CD1c-positive myeloid dendritic cell (primary cell): Measurements from ENCODE around the gene GPD1L.
A peak's percentile ranks its signal among the peaks of the same experiment; 100 is the strongest.
"Not testable (repeated sequence)": the region's sequence is repeated elsewhere in the genome, so short reads cannot be mapped to it uniquely, and the experiment has no call there.

Experiments
- DNase-seq: peaks from one replicate; pipeline ENCODE4 v3.0.0-alpha.2; 2016; ENCODE audit errors: extremely low spot score

GPD1L gene

DNA sequence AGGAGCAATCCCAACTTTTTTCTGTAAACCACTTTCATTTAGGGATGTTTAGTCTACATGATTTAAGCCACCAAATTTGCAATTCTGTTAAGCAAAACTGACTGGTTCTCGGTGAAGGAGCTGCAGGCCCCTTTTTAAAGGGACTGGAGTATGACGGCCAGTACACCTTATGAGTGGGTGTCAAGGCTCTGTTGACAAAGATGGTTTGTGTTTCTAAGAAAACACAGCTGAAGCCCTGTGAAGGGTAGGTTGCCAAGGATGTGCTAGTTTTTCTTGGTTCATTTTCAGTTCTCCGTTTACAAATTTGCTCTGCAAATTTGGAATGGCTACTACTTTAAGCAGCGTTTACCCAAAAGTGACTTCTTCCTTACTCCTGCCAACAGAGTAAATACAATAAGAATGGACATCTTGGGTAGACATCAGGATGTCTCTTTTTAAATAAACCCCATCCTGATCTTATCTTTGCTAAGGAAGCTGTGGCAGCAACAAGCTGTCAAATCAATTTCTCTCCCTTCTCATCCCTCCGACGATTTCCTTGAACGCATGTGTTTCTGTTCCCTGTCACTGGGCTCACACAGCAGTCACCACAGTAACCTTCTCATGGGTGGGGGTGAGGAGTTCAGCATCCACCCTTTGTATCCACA is 73.8 kb downstream of the GPD1L start:
- DNase-seq: no peak

DNA sequence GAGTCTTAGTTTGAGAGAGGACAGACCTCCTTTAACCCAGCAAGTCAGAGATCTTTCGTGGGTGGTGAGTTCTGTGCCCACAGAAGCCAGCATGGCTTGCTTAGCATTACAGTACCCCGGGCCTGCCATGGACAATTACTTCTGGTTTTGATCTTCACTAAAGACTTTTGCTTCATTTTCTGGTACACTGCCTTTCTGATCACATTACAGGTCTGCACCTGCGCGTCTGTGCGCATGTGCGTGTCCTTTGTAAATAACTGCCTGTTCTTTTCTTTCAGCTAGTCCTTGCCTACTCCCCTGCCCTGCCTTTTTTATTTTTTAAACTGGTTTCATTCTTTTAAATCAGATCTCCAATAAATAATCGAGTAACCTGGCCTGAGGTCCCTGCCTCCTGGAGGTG is 74.9 kb downstream of the GPD1L start:
- DNase-seq: no peak

DNA sequence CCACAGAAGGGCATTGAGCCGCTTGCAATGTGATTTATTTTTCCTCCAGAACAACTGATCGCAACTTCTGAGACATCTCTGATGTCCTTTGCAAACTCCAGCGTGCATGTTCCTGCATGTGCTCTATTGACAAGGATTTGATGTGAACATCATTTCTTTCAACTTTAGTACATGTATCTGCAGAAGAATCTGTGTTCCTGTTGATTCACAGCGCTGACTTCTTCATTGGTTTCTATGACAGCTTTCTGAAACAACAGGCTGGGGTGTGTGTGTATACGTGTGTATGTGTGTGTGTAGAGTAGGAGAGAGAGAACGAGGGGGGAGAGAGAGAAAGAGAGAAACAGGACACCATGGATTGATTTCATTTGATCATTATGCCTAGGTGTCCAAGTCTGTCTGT is 75.4 kb downstream of the GPD1L start:
- DNase-seq: no peak

DNA sequence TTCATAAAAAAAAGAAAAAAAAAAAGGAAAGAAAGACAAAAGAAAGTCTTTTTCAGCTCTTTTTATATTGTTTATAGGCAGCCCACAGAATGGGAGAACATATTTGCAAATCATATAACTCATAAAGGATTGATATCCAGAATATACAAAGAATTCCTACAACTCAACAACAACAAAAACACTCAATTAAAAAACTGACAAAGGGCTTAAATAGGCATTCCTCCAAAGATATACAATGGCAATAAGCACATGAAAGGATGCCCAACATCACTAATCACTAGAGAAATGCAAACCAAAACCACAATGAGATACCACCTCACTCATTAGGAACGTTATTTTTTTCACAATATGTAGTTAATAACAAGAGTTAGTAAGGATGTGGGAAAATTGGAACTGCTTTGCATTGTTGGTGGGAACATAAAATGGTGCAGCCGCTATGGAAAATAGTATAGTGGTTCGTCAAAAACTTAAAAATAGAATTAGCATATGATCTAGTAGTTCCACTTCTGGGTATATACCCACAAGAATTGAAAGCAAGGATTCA is 77.8 kb downstream of the GPD1L start:
- no peak for DNase-seq

DNA sequence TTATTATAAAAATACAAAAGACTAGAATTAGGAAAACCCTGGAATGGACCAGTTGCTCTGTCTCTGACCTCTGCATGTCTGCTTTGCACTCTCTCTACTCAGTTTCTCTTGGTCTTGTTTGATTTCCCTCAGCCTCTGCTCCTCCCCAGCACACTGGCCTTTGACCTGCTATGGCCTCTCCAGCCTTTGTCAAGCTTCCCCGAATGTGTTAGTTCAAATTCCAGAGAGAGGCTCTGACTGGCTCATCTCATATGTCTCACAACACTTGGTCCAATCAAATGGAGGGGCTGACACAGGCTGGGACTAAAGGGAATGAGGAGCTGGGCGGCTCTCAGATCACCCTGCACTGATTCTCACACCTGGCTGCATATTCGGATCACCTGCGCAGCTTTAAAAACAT is 79.7 kb downstream of the GPD1L start:
- no peak for DNase-seq

DNA sequence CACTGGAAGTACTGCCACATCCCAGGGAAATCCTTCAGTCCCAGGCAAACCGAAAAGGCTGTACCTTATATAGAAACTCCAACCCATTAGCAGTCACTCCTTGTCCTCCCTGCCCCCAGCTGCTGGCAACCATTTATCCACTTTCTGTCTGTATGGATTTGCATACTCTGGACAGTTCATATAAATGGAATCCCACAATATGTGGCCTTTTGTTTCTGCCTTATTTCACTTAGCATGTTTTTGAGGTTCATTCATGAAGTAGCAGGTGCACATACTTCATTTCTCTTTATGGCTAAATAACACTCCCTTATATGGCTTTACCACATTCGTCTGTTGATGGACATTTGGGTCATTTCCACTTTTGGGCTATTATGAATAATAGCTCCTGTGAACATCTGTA is 80.5 kb downstream of the GPD1L start:
- DNase-seq: no peak

DNA sequence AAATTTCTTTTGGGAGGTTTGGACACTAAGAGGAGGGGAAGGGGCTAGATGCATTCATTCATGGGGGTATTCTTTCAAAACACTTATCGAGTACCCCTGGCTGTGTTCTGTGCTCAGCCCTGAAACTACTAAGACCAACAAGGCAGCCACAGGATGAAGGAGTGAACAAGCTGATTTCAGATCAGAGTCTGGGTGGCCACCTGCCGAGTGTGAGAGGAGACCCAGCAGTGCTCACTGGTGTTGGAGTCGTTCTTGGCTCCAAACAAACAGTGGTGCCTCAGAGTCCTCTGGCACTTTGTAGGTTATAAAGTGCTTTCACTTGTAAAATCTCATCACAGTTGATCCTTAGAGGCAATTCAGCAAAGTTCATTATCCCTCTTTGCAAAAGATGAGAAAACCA is 83.3 kb downstream of the GPD1L start:
- no peak for DNase-seq

DNA sequence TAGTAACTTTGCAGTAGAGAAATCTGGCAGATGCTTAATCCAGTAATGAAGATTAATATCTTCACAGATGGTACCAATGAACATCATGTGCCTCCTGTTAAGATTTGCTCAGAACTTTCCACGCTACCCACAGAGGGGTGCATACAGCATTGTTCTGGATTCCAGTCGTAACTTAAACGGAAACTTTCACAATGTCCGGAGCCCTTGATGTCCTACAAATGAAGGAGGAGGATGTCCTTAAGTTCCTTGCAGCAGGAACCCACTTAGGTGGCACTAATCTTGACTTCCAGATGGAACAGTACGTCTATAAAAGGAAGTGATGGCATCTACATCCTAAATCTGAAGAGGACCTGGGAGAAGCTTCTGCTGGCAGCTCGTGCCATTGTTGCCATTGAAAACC is 84.1 kb downstream of the GPD1L start:
- not testable (repeated sequence) for DNase-seq

DNA sequence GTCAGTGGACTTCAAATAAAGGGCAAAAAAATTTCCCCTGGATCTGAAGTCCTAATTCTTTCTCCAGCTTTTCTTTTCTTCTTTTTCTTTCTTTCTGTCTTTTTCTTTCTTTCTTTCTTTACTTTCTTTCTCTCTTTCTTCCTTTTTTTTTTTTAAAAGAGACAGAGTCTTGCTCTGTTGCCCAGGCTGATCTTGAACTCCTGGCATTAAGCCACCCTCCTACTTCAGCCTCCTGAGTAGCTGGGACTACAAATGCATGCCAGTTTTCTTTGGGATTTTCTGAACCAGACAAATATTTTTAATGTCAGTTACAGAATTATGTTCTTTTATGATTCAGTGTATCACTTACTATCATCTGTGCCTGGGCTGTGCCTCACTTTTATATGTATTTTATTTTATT is 86.7 kb downstream of the GPD1L start:
- no peak for DNase-seq

DNA sequence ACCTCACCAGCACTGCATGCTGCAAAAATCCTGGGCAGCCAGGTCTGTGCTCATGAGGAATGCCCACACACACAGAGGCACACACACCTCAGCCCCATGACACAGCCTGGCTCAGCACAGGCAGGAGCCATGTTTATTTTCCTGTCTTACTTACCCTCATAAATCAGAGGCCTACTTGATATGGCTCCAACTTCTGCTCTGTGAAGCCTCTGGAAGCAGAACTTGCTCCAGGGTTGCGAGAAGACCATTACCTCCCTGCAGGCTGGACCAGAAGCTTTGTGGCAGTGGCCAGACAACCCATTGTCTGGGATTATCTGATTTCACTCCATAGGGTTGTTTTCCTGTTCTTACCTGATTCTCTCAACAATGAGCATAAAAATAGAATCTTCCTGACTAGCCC is 88.2 kb downstream of the GPD1L start:
- DNase-seq: no peak

DNA sequence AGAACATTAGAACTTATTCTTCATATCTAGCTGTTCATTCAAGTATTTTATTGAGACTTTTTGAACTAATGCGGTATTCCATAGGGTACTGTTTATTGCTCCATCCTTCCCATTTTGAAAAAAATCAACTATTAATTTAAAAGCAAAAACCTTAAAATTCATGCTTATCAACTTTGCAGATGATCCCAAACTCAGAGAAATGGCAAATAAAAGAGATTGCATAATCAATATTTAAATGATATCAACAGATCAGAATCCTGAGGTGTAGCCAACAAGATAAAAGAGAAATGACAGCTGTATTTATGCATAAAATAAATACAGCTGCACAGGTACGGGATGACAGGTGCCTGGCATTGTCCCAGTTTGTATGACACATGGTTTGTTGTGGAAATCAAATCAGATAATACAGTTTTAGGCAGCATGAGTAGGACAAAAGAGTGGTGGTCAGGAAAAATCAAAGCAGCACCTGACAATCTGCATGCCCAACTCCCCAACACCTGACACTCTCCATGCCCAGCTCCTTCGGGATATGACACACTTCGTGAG is 89.6 kb downstream of the GPD1L start:
- DNase-seq: no peak

DNA sequence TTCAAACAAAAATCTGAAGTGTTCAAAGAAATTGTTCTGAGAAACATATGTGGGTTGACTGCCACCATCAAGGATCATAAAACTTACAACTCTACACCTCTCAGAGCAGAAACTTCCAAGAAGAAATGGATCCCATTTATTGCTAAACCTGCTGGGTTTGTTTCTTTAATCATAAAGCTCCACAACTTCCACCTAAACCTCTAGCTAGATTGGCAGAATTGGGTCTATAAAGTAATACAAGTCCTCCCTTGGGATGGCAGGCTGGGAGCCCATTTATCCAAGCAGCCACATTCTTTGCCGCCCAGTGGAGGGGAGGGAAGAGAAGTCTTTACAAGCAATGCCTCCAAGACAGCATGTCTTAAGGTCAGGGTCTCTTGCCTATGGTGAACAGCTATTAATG is 91.6 kb downstream of the GPD1L start:
- DNase-seq: no peak

DNA sequence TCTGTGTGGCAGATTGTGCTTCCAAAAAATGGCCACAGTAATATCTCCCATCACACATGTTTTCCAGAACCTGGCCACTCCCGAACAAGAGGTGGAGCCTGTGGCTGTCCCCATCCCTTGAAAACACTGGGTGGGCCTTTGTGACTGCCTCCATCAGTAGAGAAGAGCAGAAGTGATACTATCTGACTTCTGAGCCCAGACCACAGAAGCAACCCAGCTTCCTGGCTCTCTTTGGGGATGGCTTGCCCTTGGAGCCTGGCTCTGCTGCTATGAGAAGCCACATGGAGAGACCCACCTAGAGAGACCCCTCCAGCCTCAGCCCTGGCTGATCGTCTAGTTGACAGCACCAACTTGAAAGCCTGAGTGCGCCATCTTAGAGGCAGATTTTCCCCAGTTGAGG is 92.3 kb downstream of the GPD1L start:
- no peak for DNase-seq

DNA sequence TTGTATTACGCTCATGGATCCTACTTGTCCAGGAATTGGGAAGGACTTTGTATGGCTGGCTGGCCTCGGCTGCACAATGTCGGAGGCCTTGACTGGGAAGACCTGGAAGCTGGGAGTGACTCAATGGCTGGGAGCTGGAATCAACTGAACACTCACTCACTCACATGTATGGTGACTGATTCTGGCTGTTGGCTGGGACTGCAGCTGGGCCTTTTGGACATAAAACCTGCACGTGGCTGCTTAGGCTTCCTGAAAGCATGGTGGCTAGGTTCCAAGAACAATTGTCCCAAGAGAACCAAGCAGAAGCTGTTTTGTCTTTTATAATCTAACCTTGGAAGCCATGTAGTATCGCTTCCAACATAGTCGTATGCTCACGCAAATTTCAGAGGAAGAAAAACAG is 94.1 kb downstream of the GPD1L start:
- DNase-seq: no peak

DNA sequence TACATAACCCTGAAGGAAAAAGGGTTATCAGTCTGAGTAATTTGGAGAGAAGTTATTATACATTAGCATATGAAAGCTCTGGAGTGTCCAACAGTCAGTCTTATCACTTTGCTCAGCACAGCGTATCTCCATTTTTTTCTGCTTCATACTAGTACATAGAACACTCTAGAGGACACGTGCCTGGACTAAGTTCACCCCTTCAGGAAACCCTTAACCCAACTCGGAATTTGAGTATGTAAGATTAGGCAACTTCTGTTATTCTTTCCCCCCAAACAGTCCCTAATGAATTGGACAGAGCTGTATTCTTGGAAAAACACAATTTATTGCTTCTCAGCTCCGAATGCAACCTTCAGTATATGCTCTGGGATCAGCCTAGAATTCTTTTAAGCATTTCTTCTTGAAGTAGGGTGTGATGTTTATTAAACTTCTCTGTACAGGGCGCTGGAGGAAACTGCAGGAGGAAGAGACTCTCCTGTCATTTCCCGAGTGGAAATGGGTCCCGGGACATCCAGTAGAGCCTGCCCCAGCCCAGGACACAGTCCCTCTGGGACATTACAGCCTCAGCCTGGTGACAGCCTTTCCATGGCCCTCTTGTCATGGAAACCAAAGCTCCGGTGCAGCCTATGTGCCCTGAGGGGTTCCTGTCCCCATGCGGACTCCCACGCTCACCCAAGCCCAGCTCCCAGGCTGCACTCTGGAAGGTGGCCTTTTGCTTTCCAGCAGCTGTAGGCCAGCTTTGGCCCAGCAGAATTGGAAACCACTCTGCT is 94.8 kb downstream of the GPD1L start:
- DNase-seq: no peak

DNA sequence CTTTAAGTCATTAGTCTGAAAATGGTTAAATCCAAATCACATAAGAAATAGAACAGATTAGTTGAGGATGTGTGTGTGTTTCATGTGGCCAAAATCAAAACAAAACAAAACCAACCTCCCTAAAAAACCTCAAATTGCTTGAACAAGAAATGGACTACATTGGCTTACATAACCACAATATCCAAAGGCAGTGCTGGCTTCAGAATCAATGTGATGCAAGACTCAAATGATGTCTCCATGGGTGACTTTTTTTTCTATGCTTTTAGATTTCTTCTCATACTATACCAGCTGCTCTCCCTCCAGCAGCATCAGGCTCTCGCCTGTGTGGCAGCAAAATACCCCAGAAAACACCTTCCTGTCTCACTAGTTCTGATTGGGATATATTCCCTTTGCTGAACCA is 96.1 kb downstream of the GPD1L start:
- no peak for DNase-seq

DNA sequence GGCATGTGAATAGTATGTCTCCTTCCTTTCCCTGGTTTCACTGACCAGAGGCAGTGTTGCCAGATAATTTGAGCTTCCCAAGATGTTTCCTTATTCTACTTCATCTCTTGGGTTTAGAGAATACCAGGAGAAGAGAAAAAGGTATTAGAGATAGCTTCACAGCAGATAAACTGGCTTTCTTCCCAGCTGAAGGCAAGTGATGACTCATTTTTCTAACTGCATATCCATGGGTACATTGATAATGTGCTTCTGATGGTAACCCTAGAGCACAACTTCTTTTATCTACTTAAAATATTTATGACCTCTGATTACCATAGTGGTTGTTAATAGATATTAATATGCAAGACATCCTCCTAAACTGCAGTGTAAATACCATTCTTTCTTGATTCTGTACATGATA is 97.4 kb downstream of the GPD1L start:
- no peak for DNase-seq

DNA sequence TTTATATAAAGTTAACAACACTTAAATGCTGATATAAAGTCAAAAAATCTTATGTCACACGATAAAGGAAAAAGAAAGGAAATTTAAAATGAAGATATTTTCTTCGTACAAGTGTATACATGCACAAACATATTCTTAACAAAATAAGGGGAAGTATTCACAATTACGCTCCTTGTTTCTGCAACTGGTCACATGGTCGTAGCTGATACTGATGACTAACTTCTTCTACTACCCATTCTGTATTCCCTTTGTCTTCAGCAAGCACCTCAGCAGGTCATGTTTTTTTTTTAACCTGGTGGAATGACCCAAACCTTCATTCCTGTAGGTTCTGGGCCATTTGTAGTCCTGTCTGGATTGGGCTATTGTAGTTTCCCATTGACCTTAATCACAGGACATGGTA is 102.0 kb downstream of the GPD1L start:
- peak; percentile 34 for DNase-seq

DNA sequence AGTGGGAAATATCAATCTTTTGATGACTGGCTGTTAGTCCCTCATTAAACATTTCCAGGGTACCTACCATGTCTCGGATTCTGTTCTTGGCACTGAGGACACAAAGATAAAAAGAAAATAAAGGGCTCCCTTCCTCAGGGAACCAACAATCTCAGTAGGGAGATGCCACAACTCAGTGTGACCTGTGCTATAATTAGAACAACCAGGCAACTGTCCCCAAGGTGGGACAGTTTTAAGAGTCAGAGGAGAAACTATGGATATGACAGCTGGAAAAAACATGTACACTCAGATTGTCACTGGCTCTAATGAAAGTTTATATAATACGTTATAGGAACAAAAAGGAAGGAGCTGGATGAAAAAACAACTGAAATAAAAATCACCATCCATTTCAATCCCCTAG is 108.8 kb downstream of the GPD1L start:
- no peak for DNase-seq

DNA sequence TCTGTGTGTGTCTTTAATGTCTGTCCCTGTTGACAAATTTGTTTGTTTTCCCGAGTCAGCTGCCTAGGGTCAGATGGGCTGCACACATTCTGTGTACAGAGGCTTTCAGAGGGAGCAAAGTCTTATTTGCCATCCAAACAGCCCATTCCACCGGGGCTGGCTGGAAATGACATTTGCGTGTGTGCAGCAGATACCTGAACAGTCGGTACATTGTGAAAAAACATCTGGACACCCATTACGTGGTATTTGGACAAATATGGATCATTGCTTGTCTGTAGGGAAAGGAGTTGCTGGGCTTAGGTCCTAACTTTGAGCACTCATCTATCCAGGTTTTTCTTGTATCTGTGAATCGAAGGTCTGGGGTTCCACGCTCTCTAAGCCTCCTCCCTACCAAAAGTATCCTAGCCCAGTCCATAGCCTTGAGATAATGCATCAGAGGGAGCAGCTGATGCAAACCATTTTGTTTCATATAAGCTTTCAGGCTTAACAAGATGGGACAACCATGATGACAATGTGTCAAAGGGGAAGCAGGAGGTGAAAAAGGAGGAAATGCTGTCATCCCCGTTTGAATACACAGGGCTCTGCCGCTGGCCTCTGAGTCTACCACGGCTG is 109.9 kb downstream of the GPD1L start:
- no peak for DNase-seq

DNA sequence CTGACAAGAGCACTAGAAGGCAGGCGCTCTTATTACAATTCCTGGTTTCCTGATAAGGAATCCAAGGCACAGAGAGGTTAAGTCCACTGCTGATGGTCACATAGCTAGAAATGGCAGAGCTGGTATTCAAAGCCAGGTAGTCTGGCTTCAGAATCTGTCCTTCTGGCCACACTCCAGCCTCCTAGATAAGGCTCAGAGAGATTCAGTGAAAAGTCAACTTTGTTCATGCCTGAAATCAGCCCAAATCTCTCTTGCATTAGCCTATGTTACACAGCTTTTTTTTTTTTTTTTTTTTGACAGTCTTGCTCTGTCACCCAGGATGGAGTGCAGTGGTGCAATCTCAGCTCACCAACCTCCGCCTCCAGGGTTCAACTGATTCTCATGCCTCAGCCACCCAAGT is 110.9 kb downstream of the GPD1L start:
- no peak for DNase-seq
